Measurements from ENCODE around the gene CBX3. TPM values are rescaled to one million over a fixed set of nuclear protein-coding genes. Genes with fewer than 3 reads are reported as not detected.
A peak's percentile ranks its signal among the peaks of the same experiment; 100 is the strongest.

Gene CBX3
- total RNA-seq, 1 experiment from 2014 or later: 232 TPM

DNA sequence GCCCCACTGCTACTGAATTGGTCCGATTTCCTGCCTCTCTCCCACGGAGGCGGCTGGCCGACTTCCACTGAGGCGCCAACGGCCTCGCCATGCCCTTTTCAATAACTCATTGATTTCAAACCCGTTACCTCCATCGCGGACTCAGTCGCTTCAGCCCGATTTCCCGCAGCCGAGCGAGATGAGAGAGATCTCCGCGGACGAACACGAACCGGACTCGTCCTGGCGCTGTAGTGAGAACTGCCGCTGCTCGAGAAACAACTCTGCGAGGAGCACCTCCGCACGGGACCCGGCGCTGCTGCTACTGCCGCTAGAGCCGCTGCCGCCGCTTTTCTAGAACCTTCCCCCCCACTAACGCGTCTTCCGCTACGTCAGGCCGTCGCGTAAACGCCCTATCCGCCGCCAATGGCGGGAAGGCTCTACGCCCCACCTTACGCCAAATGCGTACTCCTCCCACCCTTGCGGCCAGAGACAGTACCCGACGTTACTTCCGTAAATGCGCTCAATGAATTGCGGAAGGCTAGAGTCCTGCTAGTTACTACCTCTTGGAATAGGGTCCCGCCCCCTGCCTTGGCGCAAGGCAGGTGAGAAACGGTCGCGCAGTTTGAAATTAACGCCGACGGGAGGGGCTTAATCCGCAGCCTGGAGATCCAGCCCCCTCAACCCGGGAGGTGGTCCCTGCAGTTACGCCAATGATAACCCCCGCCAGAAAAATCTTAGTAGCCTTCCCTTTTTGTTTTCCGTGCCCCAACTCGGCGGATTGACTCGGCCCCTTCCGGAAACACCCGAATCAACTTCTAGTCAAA lies 900 bp upstream of the CBX3 start, which contains the start of gene HNRNPA2B1 (continued):
- TF ChIP-seq FOXJ3 (CRISPR knock-in tag; IDR thresholded peaks at IDR 0.05; ENCODE audit: borderline replicate concordance) (no peak), ETV6 (CRISPR knock-in tag; IDR thresholded peaks at IDR 0.05) (peak; percentile 64; the same call in 1 of the 2 replicates), E2F5 (CRISPR knock-in tag; IDR thresholded peaks at IDR 0.05) (no peak; the same call in 1 of the 2 replicates), ZNF121 (CRISPR knock-in tag; IDR thresholded peaks at IDR 0.05) (peak; percentile 0; the same call in 1 of the 2 replicates), MYBL2 (CRISPR knock-in tag; IDR thresholded peaks at IDR 0.05) (peak; percentile 99), RELA (CRISPR knock-in tag; IDR thresholded peaks at IDR 0.05; ENCODE audit: borderline replicate concordance) (0 out of 2 replicates have a peak, but pooled peaks have one; percentile 37), FOXK1 (CRISPR knock-in tag; IDR thresholded peaks at IDR 0.05) (peak; percentile 47; the same call in 1 of the 2 replicates), SMAD4 (CRISPR knock-in tag; IDR thresholded peaks at IDR 0.05) (peak; percentile 62; the same call in 1 of the 2 replicates), CREB1 (CRISPR knock-in tag; IDR thresholded peaks at IDR 0.05) (0 out of 2 replicates have a peak, but pooled peaks have one; percentile 41), NFATC4 (CRISPR knock-in tag; IDR thresholded peaks at IDR 0.05) (no peak), TEAD1 (CRISPR knock-in tag; IDR thresholded peaks at IDR 0.05) (peak; percentile 16; the same call in 1 of the 2 replicates), TEAD4 (CRISPR knock-in tag; IDR thresholded peaks at IDR 0.05) (peak; percentile 41; the same call in 1 of the 2 replicates), ZNF416 (CRISPR knock-in tag; IDR thresholded peaks at IDR 0.05) (peak; percentile 69; the same call in 1 of the 2 replicates), PREB (CRISPR knock-in tag; IDR thresholded peaks at IDR 0.05; ENCODE audit: borderline replicate concordance) (peak; percentile 13; the same call in 1 of the 2 replicates), IRF2 (CRISPR knock-in tag; IDR thresholded peaks at IDR 0.05; ENCODE audit: borderline replicate concordance, low read depth) (peak; percentile 30; the same call in 1 of the 2 replicates), ATF1 (CRISPR knock-in tag; IDR thresholded peaks at IDR 0.05) (0 out of 2 replicates have a peak, but pooled peaks have one; percentile 47), ZSCAN18 (CRISPR knock-in tag; IDR thresholded peaks at IDR 0.05) (no peak), PRDM15 (CRISPR knock-in tag; IDR thresholded peaks at IDR 0.05) (0 out of 2 replicates have a peak, but pooled peaks have one; percentile 26), ATF3 (CRISPR knock-in tag; conservative IDR thresholded peaks at IDR 0.05) (no peak), MAX (CRISPR knock-in tag; IDR thresholded peaks at IDR 0.05) (peak; percentile 50; the same call in 1 of the 2 replicates), GABPB1 (CRISPR knock-in tag; IDR thresholded peaks at IDR 0.05) (no peak), CREM (CRISPR knock-in tag; IDR thresholded peaks at IDR 0.05) (peak; percentile 85)
- TF ChIP-seq, protein P1, sequence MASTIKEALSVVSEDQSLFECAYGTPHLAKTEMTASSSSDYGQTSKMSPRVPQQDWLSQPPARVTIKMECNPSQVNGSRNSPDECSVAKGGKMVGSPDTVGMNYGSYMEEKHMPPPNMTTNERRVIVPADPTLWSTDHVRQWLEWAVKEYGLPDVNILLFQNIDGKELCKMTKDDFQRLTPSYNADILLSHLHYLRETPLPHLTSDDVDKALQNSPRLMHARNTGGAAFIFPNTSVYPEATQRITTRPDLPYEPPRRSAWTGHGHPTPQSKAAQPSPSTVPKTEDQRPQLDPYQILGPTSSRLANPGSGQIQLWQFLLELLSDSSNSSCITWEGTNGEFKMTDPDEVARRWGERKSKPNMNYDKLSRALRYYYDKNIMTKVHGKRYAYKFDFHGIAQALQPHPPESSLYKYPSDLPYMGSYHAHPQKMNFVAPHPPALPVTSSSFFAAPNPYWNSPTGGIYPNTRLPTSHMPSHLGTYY (CRISPR knock-in tag; IDR thresholded peaks at IDR 0.05): no peak; the same call in 1 of the 2 replicates
- TF ChIP-seq, protein P2, sequence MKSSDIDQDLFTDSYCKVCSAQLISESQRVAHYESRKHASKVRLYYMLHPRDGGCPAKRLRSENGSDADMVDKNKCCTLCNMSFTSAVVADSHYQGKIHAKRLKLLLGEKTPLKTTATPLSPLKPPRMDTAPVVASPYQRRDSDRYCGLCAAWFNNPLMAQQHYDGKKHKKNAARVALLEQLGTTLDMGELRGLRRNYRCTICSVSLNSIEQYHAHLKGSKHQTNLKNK (CRISPR knock-in tag; IDR thresholded peaks at IDR 0.05): 0 out of 2 replicates have a peak, but pooled peaks have one; percentile 10
- TF ChIP-seq, protein P3, sequence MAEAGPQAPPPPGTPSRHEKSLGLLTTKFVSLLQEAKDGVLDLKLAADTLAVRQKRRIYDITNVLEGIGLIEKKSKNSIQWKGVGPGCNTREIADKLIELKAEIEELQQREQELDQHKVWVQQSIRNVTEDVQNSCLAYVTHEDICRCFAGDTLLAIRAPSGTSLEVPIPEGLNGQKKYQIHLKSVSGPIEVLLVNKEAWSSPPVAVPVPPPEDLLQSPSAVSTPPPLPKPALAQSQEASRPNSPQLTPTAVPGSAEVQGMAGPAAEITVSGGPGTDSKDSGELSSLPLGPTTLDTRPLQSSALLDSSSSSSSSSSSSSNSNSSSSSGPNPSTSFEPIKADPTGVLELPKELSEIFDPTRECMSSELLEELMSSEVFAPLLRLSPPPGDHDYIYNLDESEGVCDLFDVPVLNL (CRISPR knock-in tag; IDR thresholded peaks at IDR 0.05; ENCODE audit: borderline replicate concordance, low read depth): peak; percentile 12; the same call in 1 of the 2 replicates
